ACC112 (cell line): ENCODE data around the gene GLYAT.
"Not testable (repeated sequence)": the region's sequence is repeated elsewhere in the genome, so short reads cannot be mapped to it uniquely, and the experiment has no call there.

Source experiments
- H2AFZ ChIP-seq: fragments of 200-600 bp; sonication (generic); one replicate; pipeline ENCODE4 v1.6.0; 2017; ENCODE audit warnings: antibody characterized with exemption, low read length; ENCODE audit not compliant: unreplicated experiment
- H3K27ac ChIP-seq: fragments of 200-600 bp; sonication (generic); 2 replicates; pipeline ENCODE4 v1.5.1; 2014; ENCODE audit warnings: low read depth, mild to moderate bottlenecking, antibody characterized with exemption, low read length, moderate library complexity
- H3K27me3 ChIP-seq: fragments of 200-600 bp; sonication (generic); 2 replicates; pipeline ENCODE4 v1.6.1; 2014; ENCODE audit warnings: mild to moderate bottlenecking, antibody characterized with exemption, low read length, moderate library complexity, mixed read lengths; ENCODE audit not compliant: insufficient read depth
- H3K36me3 ChIP-seq: fragments of 200-600 bp; sonication (generic); 2 replicates; pipeline ENCODE4 v1.6.1; 2016; ENCODE audit warnings: mild to moderate bottlenecking, antibody characterized with exemption, low read length, moderate library complexity, mixed read lengths; ENCODE audit not compliant: insufficient read depth
- H3K4me1 ChIP-seq: fragments of 200-600 bp; sonication (generic); one replicate; pipeline ENCODE4 v1.6.1; 2016; ENCODE audit warnings: low read length, mixed read lengths; ENCODE audit not compliant: insufficient read depth, unreplicated experiment, control insufficient read depth
- H3K4me3 ChIP-seq: fragments of 200-600 bp; sonication (generic); 2 replicates; pipeline ENCODE4 v1.5.1; 2014; ENCODE audit warnings: mild to moderate bottlenecking, low read depth, low read length
- H3K79me2 ChIP-seq: fragments of 200-600 bp; sonication (generic); one replicate; pipeline ENCODE4 v1.6.0; 2016; ENCODE audit warnings: low read length; ENCODE audit not compliant: control insufficient read depth, unreplicated experiment, insufficient read depth

The GLYAT gene

GRCh38 chr11:58677536-58677935, 54.2 kb downstream of the GLYAT start:
- not testable (repeated sequence) for H3K4me1 ChIP-seq, H2AFZ ChIP-seq, H3K36me3 ChIP-seq, H3K27ac ChIP-seq, H3K4me3 ChIP-seq, H3K79me2 ChIP-seq
- peaks cover 26% of the 10 kb centered on the region for H3K27me3 ChIP-seq

GRCh38 chr11:58676563-58677135, 55.1 kb downstream of the GLYAT start:
- Histone ChIP-seq H3K27me3 (peaks cover 26% of the 10 kb centered on the region), H3K79me2 (no peaks in the 10 kb centered on the region), H3K27ac (no peak overlapping the region), H3K4me3 (no peak overlapping the region), H3K36me3 (no peaks in the 10 kb centered on the region), H2AFZ (no peak overlapping the region), H3K4me1 (no peaks in the 10 kb centered on the region)

GRCh38 chr11:58675334-58676155, 56.2 kb downstream of the GLYAT start:
- Histone ChIP-seq H2AFZ (no peak overlapping the region), H3K79me2 (no peaks in the 10 kb centered on the region), H3K27me3 (peaks cover 24% of the 10 kb centered on the region), H3K4me3 (no peak overlapping the region), H3K27ac (no peak overlapping the region), H3K36me3 (no peaks in the 10 kb centered on the region), H3K4me1 (no peaks in the 10 kb centered on the region)

- H3K79me2 ChIP-seq: no peaks in the 10 kb centered on the region
- H2AFZ ChIP-seq: no peak overlapping the region
- no peak overlapping the region for H3K4me3 ChIP-seq
- H3K4me1 ChIP-seq: no peaks in the 10 kb centered on the region
- H3K27me3 ChIP-seq: peaks cover 17% of the 10 kb centered on the region
- no peaks in the 10 kb centered on the region for H3K36me3 ChIP-seq
- no peak overlapping the region for H3K27ac ChIP-seq
These were observed 57.1 kb downstream of the GLYAT start for GRCh38 chr11:58674609-58675008.

GRCh38 chr11:58671983-58672633, 59.6 kb downstream of the GLYAT start:
- Histone ChIP-seq H3K4me1 (no peaks in the 10 kb centered on the region), H3K4me3 (no peak overlapping the region), H2AFZ (no peak overlapping the region), H3K27ac (no peak overlapping the region), H3K79me2 (no peaks in the 10 kb centered on the region), H3K27me3 (no peaks in the 10 kb centered on the region), H3K36me3 (no peaks in the 10 kb centered on the region)

GRCh38 chr11:58659910-58660570, 71.7 kb downstream of the GLYAT start:
- Histone ChIP-seq H3K79me2 (no peaks in the 10 kb centered on the region), H3K27me3 (peaks cover 18% of the 10 kb centered on the region; the same call in 1 of the 2 replicates), H2AFZ (no peak overlapping the region), H3K4me3 (no peak overlapping the region), H3K36me3 (no peaks in the 10 kb centered on the region), H3K4me1 (no peaks in the 10 kb centered on the region), H3K27ac (no peak overlapping the region)

GRCh38 chr11:58659404-58659803, 72.3 kb downstream of the GLYAT start:
- H3K79me2 ChIP-seq: no peaks in the 10 kb centered on the region
- H3K36me3 ChIP-seq: no peaks in the 10 kb centered on the region
- no peaks in the 10 kb centered on the region for H3K4me1 ChIP-seq
- H3K27ac ChIP-seq: no peak overlapping the region
- no peak overlapping the region for H2AFZ ChIP-seq
- H3K4me3 ChIP-seq: no peak overlapping the region
- peaks cover 18% of the 10 kb centered on the region; the same call in 1 of the 2 replicates for H3K27me3 ChIP-seq
